Vagina (tissue), 2 donors: ENCODE results near the gene UBR4. TPM values are rescaled to one million over a fixed set of nuclear protein-coding genes. Genes with fewer than 3 reads are reported as not detected.

Experiments
- DNase-seq, 2 donors: peaks; one replicate each; pipeline ENCODE4 v3.0.0-alpha.2; 2017; ENCODE audit errors: extremely low spot score in 2 of 2
- H3K27ac ChIP-seq: fragments of 200-600 bp; sonication (generic); one replicate; pipeline ENCODE4 v1.5.1; 2019
- H3K27me3 ChIP-seq: fragments of 200-600 bp; sonication (generic); one replicate; pipeline ENCODE4 v1.5.1; 2019
- H3K36me3 ChIP-seq, 2 donors: fragments of 200-600 bp; sonication (generic); one replicate each; pipeline ENCODE4 v1.5.1; 2017 to 2019
- H3K4me1 ChIP-seq: fragments of 200-600 bp; sonication (generic); one replicate; pipeline ENCODE4 v1.5.1; 2019
- H3K4me3 ChIP-seq, 2 donors: fragments of 200-600 bp; sonication (generic); 1 replicate in 1 of 2; 2 replicates in 1 of 2; pipeline ENCODE4 v1.5.1; 2016 to 2019
- H3K9me3 ChIP-seq: fragments of 200-600 bp; sonication (generic); one replicate; pipeline ENCODE4 v1.5.1; 2019
- POLR2A ChIP-seq, 2 donors: fragments of 450-650 bp; IDR thresholded peaks; one replicate each; pipeline ENCODE4 v1.6.1; 2017; ENCODE audit warnings: antibody characterized with exemption in 2 of 2, mild to moderate bottlenecking in 2 of 2, moderate library complexity in 2 of 2
- POLR2AphosphoS5 ChIP-seq, 2 donors: sonication (generic); formaldehyde crosslinking; IDR thresholded peaks; one replicate each; pipeline ENCODE4 v1.9.0; 2017; ENCODE audit warnings: antibody characterized with exemption in 2 of 2, mild to moderate bottlenecking in 2 of 2, low read depth in 1 of 2; ENCODE audit not compliant: insufficient read depth in 1 of 2
- intact Hi-C: fragments of 100-400 bp; cut with DNase I; formaldehyde crosslinking; loops from one replicate; pipeline ENCODE4 v1.15.1; 2023
- total RNA-seq: library from RNA; depleted of rRNA; stranded (reverse); fragments of >200 nt; gene quantifications from one replicate; pipeline ENCODE4 v1.2.3, GENCODE V29; 2016
- TF ChIP-seq, protein P1 (sequence below), 3 experiments: fragments of 450-650 bp in 2 of 3; fragments of 200-600 bp in 1 of 3; sonication (generic) in 1 of 3; IDR thresholded peaks; one replicate each; pipeline ENCODE4 v1.5.1; 2017 to 2019; ENCODE audit warnings: antibody characterized with exemption in 3 of 3, mild to moderate bottlenecking in 2 of 3, moderate library complexity in 2 of 3

Gene UBR4
- total RNA-seq, 1 donor from 2014 or later: 157 TPM

DNA sequence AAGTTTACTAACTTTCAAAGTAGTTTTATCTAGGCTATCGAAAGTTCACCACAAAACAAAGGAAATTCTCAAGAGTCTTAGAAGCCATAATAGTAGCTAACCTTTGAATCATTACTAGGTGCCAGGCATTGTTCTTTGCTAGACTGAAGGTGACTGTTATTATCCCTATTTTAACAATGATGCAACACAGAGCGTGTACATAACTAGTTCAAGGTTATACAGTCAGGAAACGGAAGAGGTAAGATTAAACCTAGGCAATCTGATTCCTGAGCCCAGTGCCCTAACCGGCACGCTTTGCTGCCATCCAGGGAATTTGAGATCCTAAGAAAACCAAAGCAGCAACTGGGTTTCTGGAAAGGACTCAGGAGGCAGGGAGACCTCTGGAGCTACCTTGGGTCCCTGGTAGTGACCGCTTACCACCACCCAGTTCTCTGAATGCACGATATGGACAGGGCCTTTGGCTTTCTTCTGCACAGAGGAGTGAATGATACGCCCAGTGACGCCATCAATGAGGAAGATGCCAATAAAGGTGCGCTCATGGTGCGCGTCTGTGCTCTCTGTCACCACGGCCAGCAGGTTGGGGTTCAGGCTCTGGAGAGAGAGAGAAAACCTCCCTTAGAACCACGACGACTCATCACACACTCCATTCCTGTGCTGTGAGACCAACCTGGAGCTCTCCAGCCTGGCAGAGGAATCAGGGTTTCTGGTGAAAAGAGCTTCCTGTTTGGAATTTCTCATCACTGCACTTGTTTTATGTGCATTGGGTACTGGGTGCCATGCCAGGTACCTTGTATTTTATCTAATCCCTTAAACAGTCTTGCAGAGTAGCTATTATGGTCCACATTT lies 13.1 kb upstream of the UBR4 start:
- no peak for DNase-seq
- H3K36me3 ChIP-seq: peaks cover 4 to 78% of the 10 kb centered on the region in 2 donors

DNA sequence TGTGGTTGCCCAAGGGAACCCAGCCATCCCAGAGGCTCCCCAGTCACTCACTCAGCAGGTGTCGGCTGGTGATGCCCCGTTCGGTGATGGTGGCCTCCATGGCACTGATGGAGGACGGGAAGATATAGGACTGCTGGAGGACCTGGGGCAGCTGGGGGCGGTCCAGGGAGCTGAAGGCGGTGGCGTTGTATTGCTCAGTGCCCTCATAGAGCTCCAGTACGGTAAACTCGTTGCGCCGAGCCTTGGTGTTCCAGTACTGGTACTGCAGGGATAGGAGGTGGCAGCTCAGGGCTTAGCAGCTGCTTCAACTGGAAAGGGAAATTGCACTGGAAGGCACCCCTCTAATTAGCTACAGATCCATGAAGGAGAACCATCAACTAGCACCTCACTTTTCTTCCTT lies 12.5 kb upstream of the UBR4 start:
- no peak overlapping the region for H3K4me3 ChIP-seq
- H3K27ac ChIP-seq: no peak overlapping the region
- no peaks in the 10 kb centered on the region for H3K4me1 ChIP-seq
- DNase-seq: no peak
- H3K27me3 ChIP-seq: no peaks in the 10 kb centered on the region
- no peaks in the 10 kb centered on the region for H3K9me3 ChIP-seq
- intact Hi-C loops: no loop called here
- TF ChIP-seq, protein P1, sequence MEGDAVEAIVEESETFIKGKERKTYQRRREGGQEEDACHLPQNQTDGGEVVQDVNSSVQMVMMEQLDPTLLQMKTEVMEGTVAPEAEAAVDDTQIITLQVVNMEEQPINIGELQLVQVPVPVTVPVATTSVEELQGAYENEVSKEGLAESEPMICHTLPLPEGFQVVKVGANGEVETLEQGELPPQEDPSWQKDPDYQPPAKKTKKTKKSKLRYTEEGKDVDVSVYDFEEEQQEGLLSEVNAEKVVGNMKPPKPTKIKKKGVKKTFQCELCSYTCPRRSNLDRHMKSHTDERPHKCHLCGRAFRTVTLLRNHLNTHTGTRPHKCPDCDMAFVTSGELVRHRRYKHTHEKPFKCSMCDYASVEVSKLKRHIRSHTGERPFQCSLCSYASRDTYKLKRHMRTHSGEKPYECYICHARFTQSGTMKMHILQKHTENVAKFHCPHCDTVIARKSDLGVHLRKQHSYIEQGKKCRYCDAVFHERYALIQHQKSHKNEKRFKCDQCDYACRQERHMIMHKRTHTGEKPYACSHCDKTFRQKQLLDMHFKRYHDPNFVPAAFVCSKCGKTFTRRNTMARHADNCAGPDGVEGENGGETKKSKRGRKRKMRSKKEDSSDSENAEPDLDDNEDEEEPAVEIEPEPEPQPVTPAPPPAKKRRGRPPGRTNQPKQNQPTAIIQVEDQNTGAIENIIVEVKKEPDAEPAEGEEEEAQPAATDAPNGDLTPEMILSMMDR (IDR thresholded peaks at IDR 0.05): no peak
- no peak for TF ChIP-seq POLR2AphosphoS5 (IDR thresholded peaks at IDR 0.05; ENCODE audit: insufficient read depth in 1 of 2, low read depth in 1 of 2)
- TF ChIP-seq POLR2A (IDR thresholded peaks at IDR 0.05): no peak
- peaks cover 4 to 76% of the 10 kb centered on the region in 2 donors for H3K36me3 ChIP-seq

More for the DNA sequence above, 13.1 kb upstream of the UBR4 start:
- H3K27ac ChIP-seq: no peak overlapping the region
- no peaks in the 10 kb centered on the region for H3K27me3 ChIP-seq
- intact Hi-C loops: no loop called here
- H3K4me3 ChIP-seq: no peak overlapping the region
- TF ChIP-seq, protein P1 (IDR thresholded peaks at IDR 0.05): no peak
- TF ChIP-seq POLR2AphosphoS5 (IDR thresholded peaks at IDR 0.05; ENCODE audit: insufficient read depth in 1 of 2, low read depth in 1 of 2): no peak
- TF ChIP-seq POLR2A (IDR thresholded peaks at IDR 0.05): no peak
- no peaks in the 10 kb centered on the region for H3K9me3 ChIP-seq
- H3K4me1 ChIP-seq: no peaks in the 10 kb centered on the region

DNA sequence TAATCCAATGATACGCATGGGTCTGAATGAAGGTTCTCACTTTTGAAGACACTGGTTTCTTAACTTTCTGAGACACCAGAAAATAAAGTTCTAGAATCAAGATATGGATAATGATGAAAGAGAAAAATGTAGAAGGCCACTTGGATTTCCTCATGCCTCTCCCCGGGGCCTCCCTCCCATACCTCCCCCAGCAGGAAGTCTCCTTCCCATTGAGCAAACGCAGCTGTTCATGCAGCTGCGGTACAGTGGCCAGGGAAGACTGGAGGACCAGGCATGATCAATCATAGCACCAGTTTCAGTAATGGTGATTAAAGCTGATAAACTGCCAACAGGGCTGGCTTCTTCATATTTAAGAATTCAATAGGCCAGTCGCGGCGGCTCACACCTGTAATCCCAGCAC lies 10.9 kb upstream of the UBR4 start:
- no peaks in the 10 kb centered on the region for H3K4me1 ChIP-seq
- no peak overlapping the region for H3K4me3 ChIP-seq
- TF ChIP-seq POLR2AphosphoS5 (IDR thresholded peaks at IDR 0.05; ENCODE audit: insufficient read depth in 1 of 2, low read depth in 1 of 2): no peak
- TF ChIP-seq, protein P1 (IDR thresholded peaks at IDR 0.05): no peak
- no peak for TF ChIP-seq POLR2A (IDR thresholded peaks at IDR 0.05)
- H3K36me3 ChIP-seq: peaks cover 0 to 78% of the 10 kb centered on the region in 2 donors
- H3K27ac ChIP-seq: no peak overlapping the region
- intact Hi-C loops: no loop called here
- no peaks in the 10 kb centered on the region for H3K27me3 ChIP-seq
- no peaks in the 10 kb centered on the region for H3K9me3 ChIP-seq
- peak in 1 of 2 donors; percentile 37 for DNase-seq

DNA sequence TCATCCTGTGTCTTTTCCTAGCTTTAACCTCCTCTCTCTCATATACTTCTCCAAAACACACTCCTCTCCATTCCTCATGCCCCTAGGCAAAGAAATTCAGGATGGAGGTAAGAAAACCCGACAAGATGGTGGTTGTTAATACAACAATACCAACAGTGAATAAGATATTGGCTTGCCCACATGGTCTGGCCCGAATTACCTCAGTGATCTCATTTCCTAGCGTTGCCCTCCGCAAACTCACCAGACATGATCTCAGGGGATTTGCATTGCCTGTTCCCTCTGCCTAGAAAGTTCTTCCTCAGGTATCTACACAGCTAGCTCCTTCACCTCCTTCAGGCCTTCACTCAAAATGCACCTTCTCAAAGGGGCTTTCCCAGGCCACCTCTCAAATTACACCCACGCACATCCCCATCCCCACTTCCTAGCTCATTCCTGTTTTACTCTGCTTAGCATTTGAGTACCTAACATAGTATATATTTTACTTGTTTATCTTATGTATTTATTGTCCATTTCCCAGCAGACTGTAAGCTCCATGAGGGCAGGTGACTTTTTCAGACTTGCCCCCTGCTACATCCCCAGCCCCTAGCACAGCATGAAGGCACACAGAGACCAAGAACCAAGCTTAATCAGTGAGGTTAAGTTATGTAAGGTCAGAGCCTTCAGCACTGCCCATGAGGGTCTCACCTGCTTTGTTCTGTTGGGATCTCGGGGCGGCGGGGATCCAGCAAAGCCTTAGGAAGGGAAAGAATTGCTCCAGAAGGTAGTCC lies 10.2 kb upstream of the UBR4 start:
- no peak overlapping the region for H3K27ac ChIP-seq
- intact Hi-C loops: no loop called here
- no peaks in the 10 kb centered on the region for H3K27me3 ChIP-seq
- no peaks in the 10 kb centered on the region for H3K4me1 ChIP-seq
- H3K4me3 ChIP-seq: no peak overlapping the region
- peaks cover 0 to 71% of the 10 kb centered on the region in 2 donors for H3K36me3 ChIP-seq
- H3K9me3 ChIP-seq: no peaks in the 10 kb centered on the region
- no peak for DNase-seq
- no peak for TF ChIP-seq POLR2AphosphoS5 (IDR thresholded peaks at IDR 0.05; ENCODE audit: insufficient read depth in 1 of 2, low read depth in 1 of 2)
- TF ChIP-seq POLR2A (IDR thresholded peaks at IDR 0.05): no peak
- TF ChIP-seq, protein P1 (IDR thresholded peaks at IDR 0.05): no peak
